H1 (cell line): Measurements from ENCODE around the gene TRIM29. TPM values are rescaled to one million over a fixed set of nuclear protein-coding genes. Genes with fewer than 3 reads are reported as not detected.

Source experiments
- CTCF ChIA-PET: fragments of 300-600 bp; sonication (Branson Sonifier 250); formaldehyde crosslinking; loops from one replicate; lab custom pipeline; 2021; ENCODE audit not compliant: partially characterized antibody; lab: Charles Lee
- POLR2A ChIA-PET: fragments of 300-600 bp; sonication (Branson Sonifier 250); formaldehyde crosslinking; loops from one replicate; lab custom pipeline; 2021; ENCODE audit warnings: inconsistent platforms; ENCODE audit not compliant: partially characterized antibody; lab: Charles Lee
- DNase-seq, 2 experiments: peaks; one replicate each; pipeline versions ENCODE4 v3.0.0 to v3.0.0-alpha.2; 2010 to 2022; ENCODE audit warnings: low spot score in 2 of 2, low read depth in 1 of 2, mixed read lengths in 1 of 2
- FAIRE-seq: peaks from 2 replicates; lab custom pipeline; 2011; peaks lifted over from hg19 to GRCh38; lab: Jason Lieb, UNC
- H2AFZ ChIP-seq: 2 replicates; pipeline ENCODE4 v1.8.1; 2012; ENCODE audit warnings: low read length, inconsistent platforms
- H2AK5ac ChIP-seq: 2 replicates; pipeline ENCODE4 v1.6.1; 2013; ENCODE audit warnings: low read depth, low read length
- H2BK120ac ChIP-seq: replicated peaks from 2 replicates; pipeline ENCODE3; 2013; ENCODE audit warnings: low read depth, low read length, inconsistent platforms
- H2BK12ac ChIP-seq: 2 replicates; pipeline ENCODE4 v1.6.1; 2013; ENCODE audit warnings: low read depth, low read length
- H2BK15ac ChIP-seq: 2 replicates; pipeline ENCODE4 v1.6.1; 2013; ENCODE audit warnings: low read length
- H2BK20ac ChIP-seq: 2 replicates; pipeline ENCODE4 v1.6.1; 2013; ENCODE audit warnings: low read length
- H2BK5ac ChIP-seq: 2 replicates; pipeline ENCODE4 v1.6.1; 2013; ENCODE audit warnings: low read depth, low read length
- H3K14ac ChIP-seq: 2 replicates; pipeline ENCODE4 v1.6.1; 2013; ENCODE audit warnings: inconsistent platforms; ENCODE audit not compliant: insufficient read length
- H3K18ac ChIP-seq: 2 replicates; pipeline ENCODE4 v1.6.1; 2013; ENCODE audit warnings: low read length; ENCODE audit errors: extremely low read depth
- H3K23ac ChIP-seq: 2 replicates; pipeline ENCODE4 v1.6.1; 2013; ENCODE audit warnings: inconsistent platforms; ENCODE audit not compliant: insufficient read length
- H3K23me2 ChIP-seq: 2 replicates; pipeline ENCODE4 v1.6.1; 2013; ENCODE audit warnings: low read depth, low read length
- H3K27ac ChIP-seq: 2 replicates; pipeline ENCODE4 v1.6.1; 2011; ENCODE audit warnings: low read depth, low read length, inconsistent platforms
- H3K27me3 ChIP-seq, 4 experiments: replicated peaks in 1 of 4; 1 replicate in 1 of 4; 2 replicates in 3 of 4; pipeline versions ENCODE4 v1.6.1 to v1.8.1; 2011 to 2013; ENCODE audit warnings: low read length in 3 of 4, mild to moderate bottlenecking in 3 of 4, inconsistent platforms in 2 of 4, mixed read lengths in 2 of 4, moderate library complexity in 1 of 4; ENCODE audit not compliant: control insufficient read depth in 3 of 4, insufficient read depth in 3 of 4; ENCODE audit errors: extremely low read depth in 1 of 4
- H3K36me3 ChIP-seq, 4 experiments: 2 replicates each; pipeline versions ENCODE4 v1.6.1 to v1.8.1; 2011 to 2013; ENCODE audit warnings: mild to moderate bottlenecking in 4 of 4, low read length in 3 of 4, moderate library complexity in 2 of 4, control low read depth in 1 of 4, inconsistent platforms in 1 of 4; ENCODE audit not compliant: insufficient read depth in 4 of 4, control insufficient read depth in 2 of 4
- H3K4ac ChIP-seq: replicated peaks from 2 replicates; pipeline ENCODE3; 2013; ENCODE audit warnings: low read length, low read depth, mixed read lengths, inconsistent platforms; ENCODE audit not compliant: insufficient read length
- H3K4me1 ChIP-seq, 4 experiments: replicated peaks in 1 of 4; 1 replicate in 1 of 4; 2 replicates in 3 of 4; pipeline versions ENCODE4 v1.6.1 to v1.8.1; 2011 to 2013; ENCODE audit warnings: low read length in 3 of 4, inconsistent platforms in 2 of 4, mixed read lengths in 1 of 4; ENCODE audit not compliant: insufficient read depth in 4 of 4, control insufficient read depth in 3 of 4
- H3K4me2 ChIP-seq, 2 experiments: 2 replicates each; pipeline versions ENCODE4 v1.6.1 to v1.8.1; 2011 to 2013; ENCODE audit warnings: low read depth in 2 of 2, low read length in 2 of 2, control low read depth in 1 of 2, inconsistent platforms in 1 of 2, mild to moderate bottlenecking in 1 of 2; ENCODE audit not compliant: insufficient read depth in 1 of 2
- H3K4me3 ChIP-seq, 4 experiments: fragments of 200-600, 300-600 bp in 1 of 4; sonication (generic), shearing (Covaris generic), sonication (Bioruptor Twin) in 1 of 4; 2 replicates each; pipeline versions ENCODE4 v1.5.1 to v1.8.1; 2011 to 2016; ENCODE audit warnings: low read length in 4 of 4, low read depth in 3 of 4, control low read depth in 2 of 4, inconsistent platforms in 2 of 4, mild to moderate bottlenecking in 2 of 4, mixed read lengths in 1 of 4, moderate library complexity in 1 of 4; ENCODE audit not compliant: insufficient read depth in 2 of 4; ENCODE audit errors: extremely low read depth in 1 of 4
- H3K56ac ChIP-seq: replicated peaks from 2 replicates; pipeline ENCODE3; 2013; ENCODE audit warnings: low read depth, mild to moderate bottlenecking, mixed read lengths, low read length, inconsistent platforms; ENCODE audit not compliant: insufficient read length
- H3K79me1 ChIP-seq: 2 replicates; pipeline ENCODE4 v1.6.1; 2013; ENCODE audit warnings: low read depth, low read length, control low read depth
- H3K79me2 ChIP-seq, 2 experiments: 2 replicates each; pipeline versions ENCODE4 v1.6.1 to v1.8.1; 2012 to 2013; ENCODE audit warnings: low read length in 2 of 2, mild to moderate bottlenecking in 2 of 2, inconsistent platforms in 1 of 2; ENCODE audit not compliant: insufficient read depth in 2 of 2, control insufficient read depth in 1 of 2
- H3K9ac ChIP-seq, 4 experiments: replicated peaks in 1 of 4; 1 replicate in 1 of 4; 2 replicates in 3 of 4; pipeline versions ENCODE4 v1.6.1 to v1.8.1; 2011 to 2013; ENCODE audit warnings: low read depth in 3 of 4, low read length in 3 of 4, control low read depth in 2 of 4, mild to moderate bottlenecking in 2 of 4, moderate library complexity in 2 of 4, inconsistent platforms in 1 of 4; ENCODE audit errors: extremely low read depth in 1 of 4
- H3K9me3 ChIP-seq, 2 experiments: 2 replicates each; pipeline versions ENCODE4 v1.6.1 to v1.8.1; 2012 to 2013; ENCODE audit warnings: mild to moderate bottlenecking in 2 of 2, moderate library complexity in 2 of 2, control low read depth in 1 of 2, inconsistent platforms in 1 of 2, low read depth in 1 of 2, low read length in 1 of 2, mixed read lengths in 1 of 2; ENCODE audit not compliant: insufficient read depth in 2 of 2
- H4K20me1 ChIP-seq, 2 experiments: replicated peaks in 1 of 2; 2 replicates each; pipeline versions ENCODE3 to v1.8.1; 2011 to 2013; ENCODE audit warnings: inconsistent platforms in 2 of 2, low read length in 2 of 2, mild to moderate bottlenecking in 1 of 2; ENCODE audit not compliant: insufficient read depth in 2 of 2, control insufficient read depth in 1 of 2
- H4K5ac ChIP-seq: 2 replicates; pipeline ENCODE4 v1.6.1; 2013; ENCODE audit warnings: low read length, low read depth, mixed read lengths, inconsistent platforms; ENCODE audit not compliant: insufficient read length
- H4K8ac ChIP-seq: 2 replicates; pipeline ENCODE4 v1.8.0; 2013; ENCODE audit warnings: mild to moderate bottlenecking, moderate library complexity, low read length, inconsistent platforms; ENCODE audit not compliant: insufficient read depth; ENCODE audit errors: extremely low read depth
- H4K91ac ChIP-seq: replicated peaks from 2 replicates; pipeline ENCODE3; 2013; ENCODE audit warnings: low read length, mixed read lengths, inconsistent platforms; ENCODE audit not compliant: insufficient read length
- EGR1 ChIP-seq: IDR thresholded peaks from 2 replicates; pipeline ENCODE4 v1.6.1; 2011; ENCODE audit warnings: low read depth, low read length, borderline replicate concordance
- SP4 ChIP-seq: IDR thresholded peaks from 2 replicates; pipeline ENCODE4 v1.6.1; 2012; ENCODE audit warnings: low read length, inconsistent platforms
- YY1 ChIP-seq: IDR thresholded peaks from 2 replicates; pipeline ENCODE4 v1.6.1; 2011; ENCODE audit warnings: low read depth, mild to moderate bottlenecking, low read length
- WGBS, 2 experiments: shearing (Covaris generic) in 1 of 2; methylation state at CpG; one replicate each; pipeline versions ENCODE4 v1.1.6 to v1.1.7; 2013 to 2015; ENCODE audit warnings: low lambda C conversion rate in 2 of 2, mixed read lengths in 2 of 2, inconsistent platforms in 1 of 2, low coverage in 1 of 2, missing lambda C conversion rate in 1 of 2; ENCODE audit not compliant: insufficient replicate concordance in 2 of 2, insufficient coverage in 1 of 2, insufficient read length in 1 of 2; ENCODE audit errors: extremely low coverage in 1 of 2, missing lambda C conversion rate in 1 of 2; 5-methylcytosine and 5-hydroxymethylcytosine counted together
- polyA plus RNA-seq, 7 experiments: library from polyadenylated mRNA; depleted of rRNA in 3 of 7; stranded (reverse) in 5 of 7; unstranded in 2 of 7; fragments of >200 nt in 5 of 7; fragments of 200-250 nt in 2 of 7; gene quantifications; 1 replicate in 5 of 7; 2 replicates in 1 of 7; 4 replicates in 1 of 7; pipeline versions ENCODE4 v1.2.1 to v1.2.3, GENCODE V29; 2011 to 2013; ENCODE audit warnings: missing spikeins in 2 of 7, mixed read lengths in 2 of 7
- total RNA-seq: library from RNA; stranded (reverse); fragmentation: NEBNext Ultra II Directional; extraction: Animal tissue kit (Norgen Biotek cat#: 25700); gene quantifications from 2 replicates; pipeline ENCODE4 v1.2.1, GENCODE V29; 2021
- TF ChIP-seq, protein P1 (sequence below): IDR thresholded peaks from 2 replicates; pipeline ENCODE4 v1.6.1; 2012; ENCODE audit warnings: inconsistent platforms

TRIM29 gene
- total and polyA plus RNA-seq, 2 of the 8 experiments (the other 6 are each of a cell fraction or from before 2014, with no cell fraction given), result 0.17 to 0.43 TPM

GRCh38 chr11:120135838-120136237, 2.1 kb downstream of the TRIM29 start:
- Histone ChIP-seq H3K4me3 (no peak overlapping the region), H3K14ac (no peak overlapping the region), H2AK5ac (no peak overlapping the region), H4K91ac (peak overlapping the region; percentile 31), H3K9ac (no peak overlapping the region), H3K56ac (no peak overlapping the region), H3K4me1 (peaks cover 0 to 4% (median 1%) of the 10 kb centered on the region in 4 experiments; a peak in 1 of 7 replicates), H3K79me1 (no peaks in the 10 kb centered on the region), H3K79me2 (no peaks in the 10 kb centered on the region), H4K20me1 (peaks cover 0 to 1% of the 10 kb centered on the region in 2 experiments), H3K27ac (no peak overlapping the region), H2BK12ac (no peak overlapping the region), H3K4me2 (no peak overlapping the region), H2AFZ (no peak overlapping the region), H3K23me2 (peaks cover 4% of the 10 kb centered on the region; the same call in 1 of the 2 replicates), H3K18ac (no peak overlapping the region), H2BK20ac (no peak overlapping the region), H3K4ac (no peak overlapping the region), H4K5ac (no peak overlapping the region), H2BK5ac (no peak overlapping the region), H3K23ac (no peak overlapping the region), H3K36me3 (no peaks in the 10 kb centered on the region), H4K8ac (no peak overlapping the region), H2BK120ac (no peak overlapping the region), H3K9me3 (no peaks in the 10 kb centered on the region), H3K27me3 (peaks cover 0 to 2% (median under 1%) of the 10 kb centered on the region in 4 experiments; a peak in 4 of 7 replicates), H2BK15ac (no peak overlapping the region)
- TF ChIP-seq, protein P1, sequence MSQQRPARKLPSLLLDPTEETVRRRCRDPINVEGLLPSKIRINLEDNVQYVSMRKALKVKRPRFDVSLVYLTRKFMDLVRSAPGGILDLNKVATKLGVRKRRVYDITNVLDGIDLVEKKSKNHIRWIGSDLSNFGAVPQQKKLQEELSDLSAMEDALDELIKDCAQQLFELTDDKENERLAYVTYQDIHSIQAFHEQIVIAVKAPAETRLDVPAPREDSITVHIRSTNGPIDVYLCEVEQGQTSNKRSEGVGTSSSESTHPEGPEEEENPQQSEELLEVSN, result no peak
- TF ChIP-seq EGR1, result no peak
- no peak for TF ChIP-seq YY1
- no peak for TF ChIP-seq SP4
- 69% methylated on average over 2 of the region's 2 CpGs; no CpG with 5 or more reads in 1 of the 2 experiments for WGBS, 2 experiments
- POLR2A ChIA-PET, result no interaction called here
- FAIRE-seq (no peak), DNase-seq (no peak)
- CTCF ChIA-PET, result interaction anchor here (0.6 to 3.4 kb wide), 6 partner anchors 11 to 93 kb away, joined by 3 to 16 read pairs (median 4); no protein-coding TSS in a partner anchor
